RWPE2 (cell line): ENCODE data around the gene VPS54.

Source experiments
- ATAC-seq: fragments of 200-7000 bp; cut with Tn5 transposase; 3 replicates; pipeline ENCODE4 v1.9.1; 2021; ENCODE audit warnings: low read depth
- DNase-seq: peaks from one replicate; pipeline ENCODE4 v3.0.0-alpha.2; 2020; ENCODE audit warnings: low spot score
- H3K27ac ChIP-seq: fragments of 450-650 bp; 2 replicates; pipeline ENCODE4 v1.5.1; 2017; ENCODE audit warnings: mild to moderate bottlenecking; ENCODE audit not compliant: poor library complexity, severe bottlenecking
- H3K27me3 ChIP-seq: fragments of 250-450 bp; sonication (Bioruptor Pico); 2 replicates; pipeline ENCODE4 v1.5.1; 2021; ENCODE audit warnings: mild to moderate bottlenecking, moderate library complexity; ENCODE audit not compliant: insufficient read depth, poor library complexity, severe bottlenecking
- H3K36me3 ChIP-seq: fragments of 250-450 bp; sonication (Bioruptor Pico); 2 replicates; pipeline ENCODE4 v1.5.1; 2020; ENCODE audit warnings: low read depth, mild to moderate bottlenecking, moderate library complexity
- H3K4me1 ChIP-seq: fragments of 250-450 bp; sonication (Bioruptor Pico); 2 replicates; pipeline ENCODE4 v1.5.1; 2021; ENCODE audit warnings: mild to moderate bottlenecking, moderate library complexity; ENCODE audit not compliant: insufficient read depth, poor library complexity, severe bottlenecking
- H3K4me3 ChIP-seq: fragments of 250-450 bp; sonication (Bioruptor Pico); 2 replicates; pipeline ENCODE4 v1.5.1; 2021; ENCODE audit warnings: mild to moderate bottlenecking, moderate library complexity; ENCODE audit not compliant: severe bottlenecking
- H3K9me3 ChIP-seq: fragments of 250-450 bp; sonication (Bioruptor Pico); 2 replicates; pipeline ENCODE4 v1.5.1; 2021; ENCODE audit warnings: mild to moderate bottlenecking, moderate library complexity; ENCODE audit not compliant: severe bottlenecking
- TF ChIP-seq, protein P1 (sequence below): fragments of 450-650 bp; IDR thresholded peaks from one replicate; pipeline ENCODE4 v1.5.1; 2017; ENCODE audit warnings: mild to moderate bottlenecking, moderate library complexity; ENCODE audit not compliant: poor library complexity, severe bottlenecking

The VPS54 gene, protein sequence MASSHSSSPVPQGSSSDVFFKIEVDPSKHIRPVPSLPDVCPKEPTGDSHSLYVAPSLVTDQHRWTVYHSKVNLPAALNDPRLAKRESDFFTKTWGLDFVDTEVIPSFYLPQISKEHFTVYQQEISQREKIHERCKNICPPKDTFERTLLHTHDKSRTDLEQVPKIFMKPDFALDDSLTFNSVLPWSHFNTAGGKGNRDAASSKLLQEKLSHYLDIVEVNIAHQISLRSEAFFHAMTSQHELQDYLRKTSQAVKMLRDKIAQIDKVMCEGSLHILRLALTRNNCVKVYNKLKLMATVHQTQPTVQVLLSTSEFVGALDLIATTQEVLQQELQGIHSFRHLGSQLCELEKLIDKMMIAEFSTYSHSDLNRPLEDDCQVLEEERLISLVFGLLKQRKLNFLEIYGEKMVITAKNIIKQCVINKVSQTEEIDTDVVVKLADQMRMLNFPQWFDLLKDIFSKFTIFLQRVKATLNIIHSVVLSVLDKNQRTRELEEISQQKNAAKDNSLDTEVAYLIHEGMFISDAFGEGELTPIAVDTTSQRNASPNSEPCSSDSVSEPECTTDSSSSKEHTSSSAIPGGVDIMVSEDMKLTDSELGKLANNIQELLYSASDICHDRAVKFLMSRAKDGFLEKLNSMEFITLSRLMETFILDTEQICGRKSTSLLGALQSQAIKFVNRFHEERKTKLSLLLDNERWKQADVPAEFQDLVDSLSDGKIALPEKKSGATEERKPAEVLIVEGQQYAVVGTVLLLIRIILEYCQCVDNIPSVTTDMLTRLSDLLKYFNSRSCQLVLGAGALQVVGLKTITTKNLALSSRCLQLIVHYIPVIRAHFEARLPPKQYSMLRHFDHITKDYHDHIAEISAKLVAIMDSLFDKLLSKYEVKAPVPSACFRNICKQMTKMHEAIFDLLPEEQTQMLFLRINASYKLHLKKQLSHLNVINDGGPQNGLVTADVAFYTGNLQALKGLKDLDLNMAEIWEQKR

DNA sequence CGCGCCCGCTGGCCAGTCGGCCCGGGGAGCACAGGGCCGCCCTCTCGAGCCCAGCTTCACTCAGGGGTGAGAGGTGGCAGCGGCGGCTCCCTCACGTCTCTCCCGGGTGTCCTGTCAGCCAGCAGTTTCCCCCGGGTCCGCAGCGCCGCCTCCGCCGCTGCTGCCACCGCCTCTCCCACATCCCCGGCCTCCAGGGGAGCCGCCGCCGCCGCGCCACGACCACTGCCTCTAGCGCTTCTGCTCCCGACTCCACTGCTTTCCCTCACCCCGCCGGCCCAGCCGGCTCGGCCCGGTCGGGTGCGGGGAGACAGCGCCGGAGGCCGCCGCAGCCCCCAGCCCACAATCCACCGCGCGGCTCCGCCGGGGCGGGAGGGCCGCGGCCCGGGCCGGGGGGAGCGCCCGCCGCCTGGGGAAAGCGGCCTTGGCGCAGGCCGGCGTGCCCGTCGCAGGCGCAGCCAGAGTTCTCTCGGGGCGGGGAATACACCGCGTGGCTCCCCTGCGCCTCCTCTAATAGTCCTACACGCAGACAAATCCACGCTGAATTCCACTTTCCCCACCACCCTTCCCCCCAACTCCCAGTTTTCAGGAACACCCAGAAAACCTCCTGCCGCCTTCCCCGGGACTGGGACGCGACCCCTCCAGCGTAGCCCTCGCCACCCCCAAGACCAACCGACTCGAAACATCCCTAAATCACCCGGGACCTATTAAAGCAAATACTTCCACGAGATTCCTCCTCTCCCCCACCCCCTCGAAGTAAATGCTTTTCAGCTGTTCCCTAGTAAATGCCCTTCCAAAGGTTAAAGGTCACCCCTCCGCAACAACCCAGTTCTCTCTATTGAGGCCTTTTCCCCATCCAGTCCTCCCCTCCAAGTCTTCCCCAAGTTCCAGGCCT, at the start of gene VPS54:
Gene VPS54 (minus strand): TSS at position 346 of the 892 bp plus-strand sequence. CDS start 35,429 bp downstream, outside the sequence.
- Histone ChIP-seq H3K4me3 (peak within 1 kb of the TSS; percentile 83), H3K27ac (peak within 1 kb of the TSS; percentile 79), H3K4me1 (peaks cover 25% of the 10 kb centered on the region), H3K9me3 (no peaks in the 10 kb centered on the region), H3K27me3 (no peaks in the 10 kb centered on the region), H3K36me3 (no peaks in the 10 kb centered on the region)
- TF ChIP-seq, protein P1, sequence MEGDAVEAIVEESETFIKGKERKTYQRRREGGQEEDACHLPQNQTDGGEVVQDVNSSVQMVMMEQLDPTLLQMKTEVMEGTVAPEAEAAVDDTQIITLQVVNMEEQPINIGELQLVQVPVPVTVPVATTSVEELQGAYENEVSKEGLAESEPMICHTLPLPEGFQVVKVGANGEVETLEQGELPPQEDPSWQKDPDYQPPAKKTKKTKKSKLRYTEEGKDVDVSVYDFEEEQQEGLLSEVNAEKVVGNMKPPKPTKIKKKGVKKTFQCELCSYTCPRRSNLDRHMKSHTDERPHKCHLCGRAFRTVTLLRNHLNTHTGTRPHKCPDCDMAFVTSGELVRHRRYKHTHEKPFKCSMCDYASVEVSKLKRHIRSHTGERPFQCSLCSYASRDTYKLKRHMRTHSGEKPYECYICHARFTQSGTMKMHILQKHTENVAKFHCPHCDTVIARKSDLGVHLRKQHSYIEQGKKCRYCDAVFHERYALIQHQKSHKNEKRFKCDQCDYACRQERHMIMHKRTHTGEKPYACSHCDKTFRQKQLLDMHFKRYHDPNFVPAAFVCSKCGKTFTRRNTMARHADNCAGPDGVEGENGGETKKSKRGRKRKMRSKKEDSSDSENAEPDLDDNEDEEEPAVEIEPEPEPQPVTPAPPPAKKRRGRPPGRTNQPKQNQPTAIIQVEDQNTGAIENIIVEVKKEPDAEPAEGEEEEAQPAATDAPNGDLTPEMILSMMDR, result no peak
- ATAC-seq (peak; percentile 57), DNase-seq (peak; percentile 51)

DNA sequence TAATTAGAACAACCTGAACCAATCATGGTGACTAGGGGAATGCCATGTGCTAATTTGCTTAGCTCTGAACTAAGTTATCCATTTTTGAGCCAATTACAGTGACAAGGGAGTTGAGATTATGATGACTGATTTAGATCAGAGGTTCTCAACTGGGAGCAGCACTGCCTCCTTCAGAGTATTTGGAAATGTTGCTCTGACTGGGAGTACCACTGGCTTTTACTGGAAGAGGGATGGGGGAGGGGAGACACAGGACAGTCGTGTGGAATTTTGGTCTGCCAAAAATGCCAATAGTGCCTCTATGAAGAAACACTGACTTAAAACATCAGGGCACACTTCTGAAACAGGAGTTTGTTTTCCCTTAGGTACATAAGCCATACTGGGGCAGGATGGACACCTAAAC, 48.1 kb upstream of the VPS54 start:
- DNase-seq (no peak), ATAC-seq (no peak)
- H3K4me1 ChIP-seq, result peaks cover 19% of the 10 kb centered on the region
- no peak overlapping the region for H3K27ac ChIP-seq
- no peak overlapping the region for H3K4me3 ChIP-seq
- H3K27me3 ChIP-seq, result no peaks in the 10 kb centered on the region
- no peaks in the 10 kb centered on the region for H3K9me3 ChIP-seq
- H3K36me3 ChIP-seq, result no peaks in the 10 kb centered on the region
- TF ChIP-seq, protein P1, result no peak

DNA sequence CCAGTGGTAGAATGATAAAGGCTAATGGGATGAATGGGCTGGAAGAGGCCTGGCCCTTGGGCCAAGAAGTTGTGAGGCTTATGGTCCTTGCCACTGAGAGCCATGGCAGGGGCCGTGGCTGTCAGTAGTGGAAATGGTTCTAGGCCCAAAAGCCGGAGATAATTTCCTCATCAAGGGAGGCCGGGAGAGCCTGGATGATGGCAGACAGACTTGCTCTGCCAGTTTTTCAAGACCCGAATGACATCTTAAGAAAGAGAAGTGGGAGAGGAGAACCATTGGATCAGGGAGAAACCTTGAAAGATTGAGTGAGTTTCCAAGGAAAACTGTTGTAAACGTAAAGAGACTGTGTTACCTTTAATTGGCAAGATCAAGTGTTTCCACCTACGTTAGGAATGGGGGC, 46.3 kb upstream of the VPS54 start:
- DNase-seq (no peak), ATAC-seq (no peak)
- no peaks in the 10 kb centered on the region for H3K27me3 ChIP-seq
- H3K36me3 ChIP-seq, result no peaks in the 10 kb centered on the region
- H3K4me3 ChIP-seq, result no peak overlapping the region
- peaks cover 19% of the 10 kb centered on the region for H3K4me1 ChIP-seq
- peak overlapping the region; percentile 63 for H3K27ac ChIP-seq
- no peaks in the 10 kb centered on the region for H3K9me3 ChIP-seq
- TF ChIP-seq, protein P1, result no peak

- no peaks in the 10 kb centered on the region for H3K9me3 ChIP-seq
- TF ChIP-seq, protein P1, result no peak
- ATAC-seq (no peak), DNase-seq (no peak)
- peaks cover 19% of the 10 kb centered on the region for H3K4me1 ChIP-seq
- no peak overlapping the region for H3K4me3 ChIP-seq
- H3K27me3 ChIP-seq, result no peaks in the 10 kb centered on the region
- no peaks in the 10 kb centered on the region for H3K36me3 ChIP-seq
- H3K27ac ChIP-seq, result peak overlapping the region; percentile 63
Observed at GRCh38 chr2:64063924-64064331, 44.7 kb upstream of the VPS54 start.
